ENCODE data around the gene CREBL2.

- TF ChIP-seq EZH2 (IDR thresholded peaks at IDR 0.05) (no peak), POLR2AphosphoS5 (IDR thresholded peaks at IDR 0.05; ENCODE audit: borderline replicate concordance, low read depth, low read length) (no peak), FOXP2 (optimal IDR thresholded peaks at IDR 0.05; ENCODE audit: control extremely low read depth, extremely low read length, insufficient read depth) (no peak)
Measured at GRCh38 chr12:12642916-12643315, 31.2 kb downstream of the CREBL2 start.
